Activated naive CD8-positive, alpha-beta T cell treated with anti-CD3 and anti-CD28 coated beads, Interleukin-2, amount 10 ng/mL, durations not matched to agents 7 days and 5 days (primary cell): ENCODE measurements around the gene ACKR3. TPM values are rescaled to one million over a fixed set of nuclear protein-coding genes. Genes with fewer than 3 reads are reported as not detected.

Experiments used
- ATAC-seq: fragments of 150-1000 bp; cut with Tn5 transposase; one replicate; pipeline ENCODE4 v1.10.0; 2021; ENCODE audit warnings: low read depth, moderate library complexity
- POLR2A ChIA-PET: fragments of 350-600 bp; sonication (Branson Sonifier 250); formaldehyde crosslinking; loops from one replicate; lab custom pipeline; 2021; ENCODE audit warnings: antibody characterized with exemption; lab: Charles Lee
- DNase-seq: peaks from one replicate; pipeline ENCODE4 v3.0.0; 2021
- H3K27ac Mint-ChIP-seq: one replicate; pipeline ENCODE4 v1.8.0; 2022; ENCODE audit warnings: mild to moderate bottlenecking, mixed read lengths
- H3K27me3 Mint-ChIP-seq: one replicate; pipeline ENCODE4 v1.8.0; 2022; ENCODE audit warnings: mild to moderate bottlenecking, moderate library complexity, mixed read lengths
- H3K36me3 Mint-ChIP-seq: one replicate; pipeline ENCODE4 v1.8.0; 2021; ENCODE audit warnings: mild to moderate bottlenecking, mixed read lengths
- H3K4me1 Mint-ChIP-seq: one replicate; pipeline ENCODE4 v1.8.0; 2021; ENCODE audit warnings: mixed read lengths
- H3K4me3 Mint-ChIP-seq: one replicate; pipeline ENCODE4 v1.8.0; 2022; ENCODE audit warnings: mild to moderate bottlenecking, moderate library complexity, mixed read lengths
- H3K9me3 Mint-ChIP-seq: one replicate; pipeline ENCODE4 v1.8.0; 2021; ENCODE audit warnings: mixed read lengths
- total RNA-seq, 2 experiments: library from RNA; stranded (reverse); gene quantifications; one replicate each; pipeline ENCODE4 v1.2.3, GENCODE V29; 2021

The ACKR3 gene
- total RNA-seq, 2 experiments from 2014 or later = 4.4 to 4.5 TPM

DNA sequence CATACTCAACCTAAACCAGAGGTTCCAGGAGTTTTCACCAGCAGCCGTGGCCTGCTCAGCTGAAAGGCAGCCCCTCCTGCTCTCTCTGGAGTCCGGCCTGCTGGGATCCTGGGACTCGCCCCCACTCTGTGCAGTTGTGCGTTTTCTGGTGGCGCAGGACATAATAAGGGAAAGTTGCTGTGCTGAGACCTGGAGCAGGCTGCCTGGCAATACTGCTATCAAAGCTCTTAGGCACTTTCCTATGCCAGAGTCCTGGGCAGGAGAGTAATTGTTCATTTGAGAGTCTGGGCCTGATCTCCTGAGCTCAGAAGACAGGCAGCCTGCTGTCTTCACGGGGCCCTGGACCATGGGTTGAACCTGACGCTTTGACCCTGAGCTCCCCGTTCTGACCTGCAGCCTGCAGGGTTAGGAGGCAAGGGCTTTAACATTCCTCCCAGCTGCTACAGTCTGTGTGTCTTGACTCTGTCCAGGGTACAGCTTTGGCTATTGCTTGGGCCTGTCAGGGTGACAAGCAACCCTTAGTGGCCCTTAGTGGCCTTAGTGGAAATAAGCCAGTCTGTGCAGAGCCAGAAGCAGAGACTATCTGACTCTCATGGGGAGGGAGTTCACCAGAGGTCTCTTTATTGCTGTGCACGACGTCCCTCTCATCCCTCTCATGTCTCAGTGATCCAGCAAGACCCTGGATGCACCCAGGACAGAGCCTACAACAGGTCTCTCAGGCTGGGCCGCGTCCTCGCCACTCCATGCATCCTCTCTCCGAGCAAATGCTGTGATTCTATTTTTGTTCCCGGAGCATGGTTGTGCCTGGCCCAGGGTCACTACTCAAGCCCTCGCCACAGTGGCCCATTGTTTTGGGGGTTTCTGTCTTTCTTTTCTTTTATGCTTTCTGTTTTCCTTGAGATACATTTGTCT lies 60.6 kb downstream of the ACKR3 start:
- Mint-ChIP-seq H3K27ac (no peak overlapping the region), H3K4me3 (no peak overlapping the region)
- no peak for DNase-seq

GRCh38 chr2:236631281-236631855 lies 61.7 kb downstream of the ACKR3 start:
- Mint-ChIP-seq H3K4me3 (no peak overlapping the region), H3K27me3 (peaks cover 2% of the 10 kb centered on the region), H3K36me3 (no peaks in the 10 kb centered on the region), H3K4me1 (peaks cover 5% of the 10 kb centered on the region), H3K9me3 (no peaks in the 10 kb centered on the region), H3K27ac (no peak overlapping the region)
- POLR2A ChIA-PET = no interaction called here
- ATAC-seq (no peak), DNase-seq (no peak)

More for the DNA sequence above, 60.6 kb downstream of the ACKR3 start:
- no peaks in the 10 kb centered on the region for H3K9me3 Mint-ChIP-seq
- peaks cover 2% of the 10 kb centered on the region for H3K27me3 Mint-ChIP-seq
- POLR2A ChIA-PET = no interaction called here
- no peak for ATAC-seq
- H3K4me1 Mint-ChIP-seq = peaks cover 5% of the 10 kb centered on the region
- H3K36me3 Mint-ChIP-seq = no peaks in the 10 kb centered on the region

DNA sequence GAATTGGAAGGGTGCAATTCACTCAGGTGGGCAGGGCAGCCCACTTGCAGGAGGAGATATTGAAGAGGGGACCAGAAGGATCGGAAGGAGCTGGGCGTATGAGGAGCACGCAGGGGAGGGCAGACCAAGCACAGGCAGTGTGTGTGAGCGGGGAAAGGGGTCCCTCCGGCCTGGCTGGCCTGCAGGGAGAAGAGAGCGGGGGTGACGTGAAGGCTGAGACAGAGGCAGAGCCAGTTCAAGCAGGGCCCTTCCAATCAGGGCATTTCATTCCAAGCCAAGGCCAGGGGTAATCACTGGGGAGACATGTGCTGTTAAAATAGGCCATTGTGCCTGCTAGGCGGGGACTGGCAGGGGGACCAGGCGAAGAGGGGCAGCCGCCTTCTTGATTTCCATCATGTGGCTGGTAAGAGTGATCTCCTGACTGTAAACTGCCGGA lies 62.2 kb downstream of the ACKR3 start:
- Mint-ChIP-seq H3K9me3 (no peaks in the 10 kb centered on the region), H3K4me1 (peaks cover 5% of the 10 kb centered on the region), H3K27me3 (peaks cover 2% of the 10 kb centered on the region), H3K36me3 (no peaks in the 10 kb centered on the region), H3K27ac (no peak overlapping the region), H3K4me3 (no peak overlapping the region)
- POLR2A ChIA-PET = no interaction called here
- DNase-seq = no peak
- no peak for ATAC-seq
